GM18505 (cell line): ENCODE measurements around the gene MEGF11.

ENCODE experiments used
- ATAC-seq: cut with Tn5 transposase; IDR thresholded peaks from one replicate; pipeline ENCODE4 v1.9.1; 2021; ENCODE audit not compliant: unreplicated experiment
- POLR2A ChIP-seq: IDR thresholded peaks from 4 replicates; pipeline ENCODE4 v1.6.1; 2011; ENCODE audit warnings: borderline replicate concordance; ENCODE audit not compliant: insufficient read depth, insufficient read length; ENCODE audit errors: extremely low read depth

MEGF11 gene

GRCh38 chr15:66238318-66238717 lies 15.2 kb downstream of the MEGF11 start:
- no peak for ATAC-seq
- TF ChIP-seq POLR2A = no peak

- no peak for ATAC-seq
Measured at GRCh38 chr15:66237513-66238235, 15.9 kb downstream of the MEGF11 start.

GRCh38 chr15:66236806-66237375 lies 16.7 kb downstream of the MEGF11 start:
- no peak for TF ChIP-seq POLR2A
- no peak for ATAC-seq

More at GRCh38 chr15:66237513-66238235, 15.9 kb downstream of the MEGF11 start:
- TF ChIP-seq POLR2A = no peak

- no peak for ATAC-seq
- no peak for TF ChIP-seq POLR2A
Measured at GRCh38 chr15:66235866-66236265, 17.7 kb downstream of the MEGF11 start.

- no peak for ATAC-seq
- no peak for TF ChIP-seq POLR2A
Measured at GRCh38 chr15:66234798-66235197, 18.8 kb downstream of the MEGF11 start.

GRCh38 chr15:66233487-66234415 lies 19.8 kb downstream of the MEGF11 start:
- no peak for TF ChIP-seq POLR2A
- ATAC-seq = no peak

- TF ChIP-seq POLR2A = no peak
- no peak for ATAC-seq
Measured at GRCh38 chr15:66232267-66232625, 21.3 kb downstream of the MEGF11 start.

- no peak for TF ChIP-seq POLR2A
- no peak for ATAC-seq
Measured at GRCh38 chr15:66231394-66232266, 21.9 kb downstream of the MEGF11 start.

GRCh38 chr15:66229790-66230465 lies 23.6 kb downstream of the MEGF11 start:
- TF ChIP-seq POLR2A = no peak
- ATAC-seq = no peak

- no peak for ATAC-seq
- TF ChIP-seq POLR2A = no peak
Measured at GRCh38 chr15:66228807-66229735, 24.5 kb downstream of the MEGF11 start.

- TF ChIP-seq POLR2A = no peak
- ATAC-seq = no peak
Measured at GRCh38 chr15:66226736-66227135, 26.8 kb downstream of the MEGF11 start.
